GM19328 (cell line): ENCODE results near the gene OAS1.
A peak's percentile ranks its signal among the peaks of the same experiment; 100 is the strongest.
"Not testable (repeated sequence)": the region's sequence is repeated elsewhere in the genome, so short reads cannot be mapped to it uniquely, and the experiment has no call there.

Source experiments
- ATAC-seq: cut with Tn5 transposase; IDR thresholded peaks from one replicate; pipeline ENCODE4 v1.9.1; 2021; ENCODE audit warnings: mild to moderate bottlenecking, moderate library complexity; ENCODE audit not compliant: unreplicated experiment

OAS1 gene

GRCh38 chr12:112933129-112933505, 26.4 kb downstream of the OAS1 start:
- ATAC-seq: no peak

GRCh38 chr12:112936264-112936663, 29.5 kb downstream of the OAS1 start:
- no peak for ATAC-seq

GRCh38 chr12:112936927-112937326, 30.2 kb downstream of the OAS1 start:
- no peak for ATAC-seq

GRCh38 chr12:112937741-112938719, 31.3 kb downstream of the OAS1 start, which contains the start of gene OAS3:
TSS of gene OAS3 (plus strand) at chr12:112938474. CDS start at chr12:112938531, 57 bp downstream.
- ATAC-seq: no peak

GRCh38 chr12:112938751-112939150, 32.0 kb downstream of the OAS1 start:
- ATAC-seq: no peak

- ATAC-seq: peak; percentile 56
Observed at GRCh38 chr12:112939761-112940381, 33.1 kb downstream of the OAS1 start.

GRCh38 chr12:112941528-112942335, 35.0 kb downstream of the OAS1 start:
- no peak for ATAC-seq

GRCh38 chr12:112942572-112942971, 35.8 kb downstream of the OAS1 start:
- no peak for ATAC-seq

GRCh38 chr12:112944024-112944690, 37.4 kb downstream of the OAS1 start:
- ATAC-seq: no peak

GRCh38 chr12:112945515-112945914, 38.8 kb downstream of the OAS1 start:
- ATAC-seq: no peak

- ATAC-seq: no peak
Observed at GRCh38 chr12:112946236-112947000, 39.7 kb downstream of the OAS1 start.

GRCh38 chr12:112947314-112947713, 40.6 kb downstream of the OAS1 start:
- no peak for ATAC-seq

- no peak for ATAC-seq
Observed at GRCh38 chr12:112947761-112948160, 41.0 kb downstream of the OAS1 start.

GRCh38 chr12:112948806-112949205, 42.0 kb downstream of the OAS1 start:
- no peak for ATAC-seq

- no peak for ATAC-seq
Observed at GRCh38 chr12:112950701-112951100, 43.9 kb downstream of the OAS1 start.

- ATAC-seq: not testable (repeated sequence)
Observed at GRCh38 chr12:112957125-112957524, 50.4 kb downstream of the OAS1 start.

- ATAC-seq: no peak
Observed at GRCh38 chr12:112961074-112961473, 54.3 kb downstream of the OAS1 start.

- ATAC-seq: no peak
Observed at GRCh38 chr12:112961536-112961935, 54.8 kb downstream of the OAS1 start.

GRCh38 chr12:112962561-112962960, 55.8 kb downstream of the OAS1 start:
- no peak for ATAC-seq
